Psoas muscle (tissue), 8 donors: ENCODE data around the gene HPCAL1. TPM values are rescaled to one million over a fixed set of nuclear protein-coding genes. Genes with fewer than 3 reads are reported as not detected.
A peak's percentile ranks its signal among the peaks of the same experiment; 100 is the strongest.

ENCODE experiments used
- ATAC-seq, 4 donors: fragments of 200-7000 bp; cut with Tn5 transposase; one replicate each; pipeline ENCODE4 v1.9.1; 2020; ENCODE audit warnings: moderate library complexity in 3 of 4, mild to moderate bottlenecking in 2 of 4
- DNase-seq, 2 donors: peaks; one replicate each; pipeline ENCODE4 v3.0.0-alpha.2; 2020
- H3K27ac ChIP-seq: fragments of 200-600 bp; one replicate; pipeline ENCODE4 v1.8.0; 2022
- H3K27me3 ChIP-seq, 3 donors: fragments of 200-600 bp in 1 of 3; one replicate each; pipeline versions ENCODE4 v1.6.1 to v1.8.0; 2013 to 2022; ENCODE audit warnings: low read length in 2 of 3, mild to moderate bottlenecking in 2 of 3, moderate library complexity in 1 of 3; ENCODE audit not compliant: insufficient read depth in 3 of 3
- H3K36me3 ChIP-seq, 2 donors: fragments of 200-600 bp in 1 of 2; one replicate each; pipeline versions ENCODE4 v1.6.1 to v1.8.0; 2013 to 2022; ENCODE audit warnings: low read depth in 1 of 2, mild to moderate bottlenecking in 1 of 2, moderate library complexity in 1 of 2; ENCODE audit not compliant: insufficient read depth in 1 of 2
- H3K4me1 ChIP-seq: fragments of 200-600 bp; one replicate; pipeline ENCODE4 v1.8.0; 2022
- H3K4me3 ChIP-seq: fragments of 200-600 bp; one replicate; pipeline ENCODE4 v1.8.0; 2022; ENCODE audit warnings: mild to moderate bottlenecking
- H3K9me3 ChIP-seq: fragments of 200-600 bp; one replicate; pipeline ENCODE4 v1.8.0; 2022
- WGBS, 3 donors: extraction: QIAGEN DNeasy Blood & Tissue Kit; methylation state at CpG; one replicate each; pipeline versions ENCODE4 v1.1.6 to v1.1.7; 2013; 5-methylcytosine and 5-hydroxymethylcytosine counted together
- intact Hi-C, 2 donors: fragments of 100-400 bp; cut with DNase I; formaldehyde crosslinking; loops; one replicate each; pipeline versions ENCODE4 v1.11.0 to v1.14.2; 2022
- polyA plus RNA-seq, 3 donors: library from polyadenylated mRNA; stranded (reverse); fragments of 200-250 nt; gene quantifications; one replicate each; pipeline ENCODE4 v1.2.3, GENCODE V29; 2013
- total RNA-seq, 4 donors: library from RNA; stranded (reverse); fragmentation: NEBNext Ultra II Directional in 2 of 4; extraction: Animal tissue kit (Norgen Biotek cat#: 25700) in 2 of 4; gene quantifications; one replicate each; pipeline versions ENCODE4 v1.2.1 to v1.2.4, GENCODE V29; 2021 to 2023
- TF ChIP-seq, protein P1 (sequence below): fragments of 200-600 bp; IDR thresholded peaks from one replicate; pipeline ENCODE4 v1.8.0; 2022; ENCODE audit warnings: antibody characterized with exemption
- donor health status: healthy with polysubstance abuse.
- donor health status: DM: no; HTN: no; CAD: no; lungs with moderate emphysema.
- donor health status: Bipolar disorder and iron deficiency.
- donor health status: healthy.
- donor health status: DM: yes; HTN: yes; CAD: no.
- donor health status: DM: no; HTN: no; CAD: no.
- donor health status: DM: no; HTN: no; CAD: no.
- donor health status: DM: yes; HTN: yes; CAD: no.

The HPCAL1 gene
- total and polyA plus RNA-seq, 7 donors: 16.1 to 182 (median 33.4) TPM

DNA sequence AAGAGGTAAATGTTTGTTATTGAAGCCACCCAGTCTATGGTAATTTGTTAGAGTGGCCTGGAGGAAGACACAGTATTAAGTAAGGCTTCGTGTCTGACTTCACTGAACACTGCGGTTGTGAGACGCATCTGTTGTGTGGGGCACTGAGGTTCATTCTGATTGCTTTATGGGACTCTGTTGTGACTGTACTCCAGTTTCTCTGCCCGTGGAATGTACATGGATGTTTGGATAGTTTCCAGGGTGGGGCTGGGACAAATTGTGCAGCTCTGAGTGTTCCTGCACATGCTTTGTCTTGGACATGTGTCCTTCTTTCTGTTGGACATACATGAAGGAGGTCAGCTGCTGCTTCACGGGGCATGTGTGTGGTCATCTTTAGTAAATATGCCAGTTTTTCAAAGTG is 86.9 kb downstream of the HPCAL1 start:
- 33 to 62% (median 38%) methylated on average over 5 of the region's 5 CpGs for WGBS, 3 donors
- Histone ChIP-seq H3K4me3 (no peak overlapping the region), H3K36me3 (no peaks in the 10 kb centered on the region), H3K27me3 (no peaks in the 10 kb centered on the region), H3K4me1 (peaks cover 8% of the 10 kb centered on the region), H3K9me3 (no peaks in the 10 kb centered on the region), H3K27ac (no peak overlapping the region)
- TF ChIP-seq, protein P1, sequence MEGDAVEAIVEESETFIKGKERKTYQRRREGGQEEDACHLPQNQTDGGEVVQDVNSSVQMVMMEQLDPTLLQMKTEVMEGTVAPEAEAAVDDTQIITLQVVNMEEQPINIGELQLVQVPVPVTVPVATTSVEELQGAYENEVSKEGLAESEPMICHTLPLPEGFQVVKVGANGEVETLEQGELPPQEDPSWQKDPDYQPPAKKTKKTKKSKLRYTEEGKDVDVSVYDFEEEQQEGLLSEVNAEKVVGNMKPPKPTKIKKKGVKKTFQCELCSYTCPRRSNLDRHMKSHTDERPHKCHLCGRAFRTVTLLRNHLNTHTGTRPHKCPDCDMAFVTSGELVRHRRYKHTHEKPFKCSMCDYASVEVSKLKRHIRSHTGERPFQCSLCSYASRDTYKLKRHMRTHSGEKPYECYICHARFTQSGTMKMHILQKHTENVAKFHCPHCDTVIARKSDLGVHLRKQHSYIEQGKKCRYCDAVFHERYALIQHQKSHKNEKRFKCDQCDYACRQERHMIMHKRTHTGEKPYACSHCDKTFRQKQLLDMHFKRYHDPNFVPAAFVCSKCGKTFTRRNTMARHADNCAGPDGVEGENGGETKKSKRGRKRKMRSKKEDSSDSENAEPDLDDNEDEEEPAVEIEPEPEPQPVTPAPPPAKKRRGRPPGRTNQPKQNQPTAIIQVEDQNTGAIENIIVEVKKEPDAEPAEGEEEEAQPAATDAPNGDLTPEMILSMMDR: no peak
- intact Hi-C loops: no loop called here
- peak in 3 of 4 donors; percentile 39 to 66 (median 47) for ATAC-seq
- DNase-seq: no peak

DNA sequence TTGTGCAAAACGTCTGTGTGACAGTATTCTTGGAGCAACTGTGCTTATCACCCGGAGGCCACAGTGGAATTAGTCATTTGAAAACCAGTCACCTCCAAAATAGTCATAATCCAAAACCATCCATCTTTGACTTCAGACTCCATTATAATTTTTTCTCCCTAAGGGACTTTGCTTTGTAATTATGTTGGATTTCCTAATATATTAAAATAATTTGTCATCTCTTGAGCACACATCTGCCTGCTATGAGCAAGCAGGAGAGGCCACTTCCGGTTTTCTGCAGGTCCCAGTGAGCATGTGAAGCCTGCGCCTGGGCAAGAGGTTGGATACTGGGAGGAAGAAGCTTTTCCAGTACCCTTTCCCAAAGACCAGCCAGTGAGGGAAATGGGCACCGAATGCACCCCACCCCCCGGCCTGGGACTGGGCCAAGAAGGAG is 87.7 kb downstream of the HPCAL1 start:
- no peak for DNase-seq
- 63 to 71% (median 69%) methylated on average over 6 of the region's 6 CpGs for WGBS, 3 donors
- Histone ChIP-seq H3K27ac (no peak overlapping the region), H3K9me3 (no peaks in the 10 kb centered on the region), H3K4me1 (peaks cover 8% of the 10 kb centered on the region), H3K4me3 (no peak overlapping the region), H3K36me3 (no peaks in the 10 kb centered on the region), H3K27me3 (no peaks in the 10 kb centered on the region)
- TF ChIP-seq, protein P1: no peak
- intact Hi-C loops: no loop called here
- no peak for ATAC-seq

DNA sequence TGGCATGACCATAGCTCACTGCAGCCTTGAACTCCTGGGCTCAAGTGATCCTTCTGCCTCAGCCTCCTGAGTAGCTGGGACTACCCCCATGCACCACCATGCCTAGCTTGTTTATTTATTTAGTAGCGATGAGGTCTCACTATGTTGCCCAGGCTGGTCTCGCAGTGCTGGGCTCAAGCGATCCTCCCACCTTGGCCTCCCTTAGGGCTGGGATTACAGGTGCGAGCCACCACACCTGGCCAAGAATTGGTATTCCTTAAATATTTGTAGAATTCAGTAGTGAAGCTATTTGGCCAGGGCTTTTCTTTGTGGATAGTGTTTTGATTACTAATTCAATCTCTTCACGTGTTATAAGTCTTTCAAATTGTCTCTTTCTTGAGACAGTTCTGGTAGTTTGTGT is 89.4 kb downstream of the HPCAL1 start:
- WGBS, 3 donors: 94 to 97% (median 97%) methylated on average over 5 of the region's 5 CpGs
- TF ChIP-seq, protein P1: no peak
- H3K4me1 ChIP-seq: peaks cover 8% of the 10 kb centered on the region
- DNase-seq (no peak), ATAC-seq (no peak)
- no peak overlapping the region for H3K27ac ChIP-seq
- H3K4me3 ChIP-seq: no peak overlapping the region
- no peaks in the 10 kb centered on the region for H3K36me3 ChIP-seq
- H3K27me3 ChIP-seq: no peaks in the 10 kb centered on the region
- H3K9me3 ChIP-seq: no peaks in the 10 kb centered on the region
- intact Hi-C loops: no loop called here

DNA sequence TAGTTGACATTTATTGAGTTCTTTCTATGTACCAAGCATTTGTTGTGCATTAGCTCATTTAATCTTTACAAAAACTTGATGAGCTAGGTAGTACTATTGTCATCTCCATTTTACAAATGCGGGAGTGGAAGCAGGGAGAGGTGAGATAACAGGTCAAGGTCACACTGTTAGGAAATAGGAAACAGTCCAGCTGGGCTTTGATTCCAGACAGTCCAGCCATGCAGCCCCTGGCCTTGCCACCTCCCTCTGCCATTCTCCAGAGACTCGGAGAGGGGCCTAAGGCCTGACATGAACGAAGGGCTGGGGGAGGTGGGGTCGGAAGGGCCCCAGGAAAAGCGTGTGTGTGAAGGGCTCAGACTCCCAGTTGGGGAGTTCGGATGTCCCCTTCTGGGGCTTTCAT is 89.8 kb downstream of the HPCAL1 start:
- ATAC-seq: no peak
- H3K4me1 ChIP-seq: peaks cover 8% of the 10 kb centered on the region
- DNase-seq: no peak
- 76 to 88% (median 83%) methylated on average over 6 of the region's 6 CpGs for WGBS, 3 donors
- TF ChIP-seq, protein P1: no peak
- intact Hi-C loops: no loop called here
- no peaks in the 10 kb centered on the region for H3K9me3 ChIP-seq
- no peaks in the 10 kb centered on the region for H3K27me3 ChIP-seq
- H3K36me3 ChIP-seq: no peaks in the 10 kb centered on the region
- no peak overlapping the region for H3K4me3 ChIP-seq
- H3K27ac ChIP-seq: no peak overlapping the region

DNA sequence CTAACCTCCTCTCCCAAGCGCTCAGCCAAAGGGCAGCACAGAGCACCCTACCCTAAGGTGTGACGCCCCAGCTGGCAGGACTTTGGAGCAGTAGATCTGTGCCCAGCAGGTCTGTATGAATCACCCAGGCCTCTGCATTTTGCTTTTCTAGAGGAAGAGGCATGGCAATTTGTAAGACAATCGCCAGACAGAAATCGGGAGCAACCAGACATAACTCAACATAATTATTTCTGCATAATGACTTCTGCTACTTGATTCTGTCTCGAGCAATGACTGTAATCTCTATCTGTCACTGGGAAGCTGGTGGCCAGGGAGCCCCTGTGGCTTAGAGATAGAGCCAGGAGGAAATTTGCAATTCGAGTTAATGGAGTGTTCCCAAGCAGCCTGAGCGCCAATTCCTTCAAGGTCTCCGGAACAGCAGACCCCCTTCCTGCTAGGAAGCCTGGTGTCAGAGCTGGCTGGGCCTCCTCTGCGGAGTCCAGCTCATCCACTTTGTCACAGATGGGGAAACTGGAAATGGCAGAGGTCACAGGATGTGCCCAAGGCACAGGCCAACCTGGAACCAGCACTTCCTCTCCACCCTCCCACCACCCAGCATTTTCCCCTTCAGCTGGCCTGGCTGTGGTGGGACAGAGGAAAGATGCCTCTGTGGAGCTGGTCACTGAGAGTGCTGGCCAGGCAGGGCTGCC is 90.4 kb downstream of the HPCAL1 start:
- ATAC-seq (no peak), DNase-seq (no peak)
- TF ChIP-seq, protein P1: no peak
- Histone ChIP-seq H3K27ac (no peak overlapping the region), H3K36me3 (no peaks in the 10 kb centered on the region), H3K4me1 (peaks cover 8% of the 10 kb centered on the region), H3K4me3 (no peak overlapping the region), H3K27me3 (no peaks in the 10 kb centered on the region), H3K9me3 (no peaks in the 10 kb centered on the region)
- intact Hi-C loops: no loop called here
- 70 to 81% (median 72%) methylated on average over 9 of the region's 9 CpGs for whole genome bisulfite sequencing, 3 donors
